Putamen (tissue), 1 donor: ENCODE measurements around the gene PSMB1.
"Not testable (repeated sequence)": the region's sequence is repeated elsewhere in the genome, so short reads cannot be mapped to it uniquely, and the experiment has no call there.

Experiments used
- DNase-seq: peaks from one replicate; pipeline ENCODE4 v3.0.0-alpha.2; 2016; ENCODE audit warnings: low spot score

The PSMB1 gene

GRCh38 chr6:170535004-170535403, 18.1 kb downstream of the PSMB1 start:
- no peak for DNase-seq

GRCh38 chr6:170533792-170534191, 19.3 kb downstream of the PSMB1 start:
- DNase-seq, result no peak

- no peak for DNase-seq
Measured at GRCh38 chr6:170532867-170533488, 20.1 kb downstream of the PSMB1 start.

GRCh38 chr6:170529839-170530469, 23.2 kb downstream of the PSMB1 start:
- DNase-seq, result peak; percentile 68

- not testable (repeated sequence) for DNase-seq
Measured at GRCh38 chr6:170527995-170528394, 25.1 kb downstream of the PSMB1 start.

GRCh38 chr6:170525795-170526194, 27.3 kb downstream of the PSMB1 start:
- no peak for DNase-seq

- no peak for DNase-seq
Measured at GRCh38 chr6:170524172-170524502, 29.0 kb downstream of the PSMB1 start.

GRCh38 chr6:170523256-170524171, 29.6 kb downstream of the PSMB1 start:
- DNase-seq, result no peak

- no peak for DNase-seq
Measured at GRCh38 chr6:170522565-170523183, 30.4 kb downstream of the PSMB1 start.

- no peak for DNase-seq
Measured at GRCh38 chr6:170516783-170517616, 36.1 kb downstream of the PSMB1 start.

- no peak for DNase-seq
Measured at GRCh38 chr6:170514908-170515307, 38.2 kb downstream of the PSMB1 start.

GRCh38 chr6:170512249-170512648, 40.9 kb downstream of the PSMB1 start:
- DNase-seq, result no peak

GRCh38 chr6:170510631-170511030, 42.5 kb downstream of the PSMB1 start:
- no peak for DNase-seq

- DNase-seq, result no peak
Measured at GRCh38 chr6:170509723-170510018, 43.4 kb downstream of the PSMB1 start.

- not testable (repeated sequence) for DNase-seq
Measured at GRCh38 chr6:170508892-170509722, 44.0 kb downstream of the PSMB1 start.

- not testable (repeated sequence) for DNase-seq
Measured at GRCh38 chr6:170508275-170508674, 44.8 kb downstream of the PSMB1 start.

- not testable (repeated sequence) for DNase-seq
Measured at GRCh38 chr6:170507728-170508127, 45.4 kb downstream of the PSMB1 start.

- DNase-seq, result no peak
Measured at GRCh38 chr6:170506446-170506845, 46.7 kb downstream of the PSMB1 start.

- no peak for DNase-seq
Measured at GRCh38 chr6:170505306-170505705, 47.8 kb downstream of the PSMB1 start.

GRCh38 chr6:170504479-170504878, 48.6 kb downstream of the PSMB1 start:
- DNase-seq, result no peak

- DNase-seq, result no peak
Measured at GRCh38 chr6:170503414-170503761, 49.7 kb downstream of the PSMB1 start.
